ENCODE results near the gene GOSR2. TPM values are rescaled to one million over a fixed set of nuclear protein-coding genes. Genes with fewer than 3 reads are reported as not detected.

GOSR2 gene
- polyA plus RNA-seq (2013, experiment 1 of 4) = 37.8 TPM
- polyA plus RNA-seq (2013, experiment 2 of 4) = 39.1 TPM
- polyA plus RNA-seq (2013, experiment 3 of 4) = 30.3 TPM
- 33.3 TPM for polyA plus RNA-seq (2013, experiment 4 of 4)

GRCh38 chr17:46922804-46923635 lies at the start of gene GOSR2:
TSS of gene GOSR2 (plus strand) at chr17:46923160. CDS start at chr17:46923193, 33 bp downstream.
- 0 to 1% methylated on average over 52 of the region's 52 CpGs for WGBS, 2 experiments
- Histone ChIP-seq H3K4me1 (ENCODE audit: control insufficient read depth, insufficient read depth, low read length) (no peaks in the 10 kb centered on the region), H3K9me3 (ENCODE audit: control insufficient read depth, low read length) (no peaks in the 10 kb centered on the region), H3K36me3 (ENCODE audit: control insufficient read depth, insufficient read depth, low read length) (no peaks in the 10 kb centered on the region), H3K27me3 (ENCODE audit: control insufficient read depth, insufficient read depth, low read length, poor library complexity, severe bottlenecking) (no peaks in the 10 kb centered on the region), H3K4me3 (ENCODE audit: insufficient read depth, low read depth, low read length) (peak within 1 kb of the TSS; percentile 82), H3K27ac (ENCODE audit: insufficient read depth, low read depth, low read length, poor library complexity, severe bottlenecking) (peak within 1 kb of the TSS; percentile 99)

- H3K4me3 ChIP-seq (ENCODE audit: insufficient read depth, low read depth, low read length) = no peak overlapping the region
- H3K27ac ChIP-seq (ENCODE audit: insufficient read depth, low read depth, low read length, poor library complexity, severe bottlenecking) = no peak overlapping the region
- no peaks in the 10 kb centered on the region for H3K4me1 ChIP-seq (ENCODE audit: control insufficient read depth, insufficient read depth, low read length)
- 95% methylated on average over 7 of the region's 7 CpGs for WGBS, 2 experiments
- no peaks in the 10 kb centered on the region for H3K27me3 ChIP-seq (ENCODE audit: control insufficient read depth, insufficient read depth, low read length, poor library complexity, severe bottlenecking)
- H3K9me3 ChIP-seq (ENCODE audit: control insufficient read depth, low read length) = no peaks in the 10 kb centered on the region
- no peaks in the 10 kb centered on the region for H3K36me3 ChIP-seq (ENCODE audit: control insufficient read depth, insufficient read depth, low read length)
Observed at GRCh38 chr17:46873941-46874645, 48.9 kb upstream of the GOSR2 start.

- H3K4me1 ChIP-seq (ENCODE audit: control insufficient read depth, insufficient read depth, low read length) = no peaks in the 10 kb centered on the region
- H3K4me3 ChIP-seq (ENCODE audit: insufficient read depth, low read depth, low read length) = no peak overlapping the region
- H3K9me3 ChIP-seq (ENCODE audit: control insufficient read depth, low read length) = no peaks in the 10 kb centered on the region
- 89 to 90% methylated on average over 16 of the region's 16 CpGs for WGBS, 2 experiments
- no peaks in the 10 kb centered on the region for H3K27me3 ChIP-seq (ENCODE audit: control insufficient read depth, insufficient read depth, low read length, poor library complexity, severe bottlenecking)
- no peaks in the 10 kb centered on the region for H3K36me3 ChIP-seq (ENCODE audit: control insufficient read depth, insufficient read depth, low read length)
- no peak overlapping the region for H3K27ac ChIP-seq (ENCODE audit: insufficient read depth, low read depth, low read length, poor library complexity, severe bottlenecking)
Observed at GRCh38 chr17:46874906-46875305, 48.1 kb upstream of the GOSR2 start.

- H3K4me1 ChIP-seq (ENCODE audit: control insufficient read depth, insufficient read depth, low read length) = no peaks in the 10 kb centered on the region
- H3K9me3 ChIP-seq (ENCODE audit: control insufficient read depth, low read length) = no peaks in the 10 kb centered on the region
- 90 to 91% methylated on average over 13 of the region's 13 CpGs for WGBS, 2 experiments
- H3K36me3 ChIP-seq (ENCODE audit: control insufficient read depth, insufficient read depth, low read length) = no peaks in the 10 kb centered on the region
- H3K27ac ChIP-seq (ENCODE audit: insufficient read depth, low read depth, low read length, poor library complexity, severe bottlenecking) = no peak overlapping the region
- H3K4me3 ChIP-seq (ENCODE audit: insufficient read depth, low read depth, low read length) = no peak overlapping the region
- no peaks in the 10 kb centered on the region for H3K27me3 ChIP-seq (ENCODE audit: control insufficient read depth, insufficient read depth, low read length, poor library complexity, severe bottlenecking)
Observed at GRCh38 chr17:46875849-46876352, 47.1 kb upstream of the GOSR2 start.

GRCh38 chr17:46876353-46876887 lies 46.5 kb upstream of the GOSR2 start:
- H3K27ac ChIP-seq (ENCODE audit: insufficient read depth, low read depth, low read length, poor library complexity, severe bottlenecking) = no peak overlapping the region
- 74 to 75% methylated on average over 12 of the region's 12 CpGs for WGBS, 2 experiments

GRCh38 chr17:46876926-46877325 lies 46.0 kb upstream of the GOSR2 start:
- no peak overlapping the region for H3K27ac ChIP-seq (ENCODE audit: insufficient read depth, low read depth, low read length, poor library complexity, severe bottlenecking)
- WGBS, 2 experiments = 84 to 86% methylated on average over 4 of the region's 4 CpGs
- no peaks in the 10 kb centered on the region for H3K36me3 ChIP-seq (ENCODE audit: control insufficient read depth, insufficient read depth, low read length)
- H3K4me1 ChIP-seq (ENCODE audit: control insufficient read depth, insufficient read depth, low read length) = no peaks in the 10 kb centered on the region
- H3K9me3 ChIP-seq (ENCODE audit: control insufficient read depth, low read length) = no peaks in the 10 kb centered on the region
- H3K4me3 ChIP-seq (ENCODE audit: insufficient read depth, low read depth, low read length) = no peak overlapping the region
- no peaks in the 10 kb centered on the region for H3K27me3 ChIP-seq (ENCODE audit: control insufficient read depth, insufficient read depth, low read length, poor library complexity, severe bottlenecking)

More at GRCh38 chr17:46876353-46876887, 46.5 kb upstream of the GOSR2 start:
- H3K4me1 ChIP-seq (ENCODE audit: control insufficient read depth, insufficient read depth, low read length) = no peaks in the 10 kb centered on the region
- H3K27me3 ChIP-seq (ENCODE audit: control insufficient read depth, insufficient read depth, low read length, poor library complexity, severe bottlenecking) = no peaks in the 10 kb centered on the region
- H3K9me3 ChIP-seq (ENCODE audit: control insufficient read depth, low read length) = no peaks in the 10 kb centered on the region
- no peaks in the 10 kb centered on the region for H3K36me3 ChIP-seq (ENCODE audit: control insufficient read depth, insufficient read depth, low read length)
- no peak overlapping the region for H3K4me3 ChIP-seq (ENCODE audit: insufficient read depth, low read depth, low read length)

- Histone ChIP-seq H3K4me3 (ENCODE audit: insufficient read depth, low read depth, low read length) (no peak overlapping the region), H3K4me1 (ENCODE audit: control insufficient read depth, insufficient read depth, low read length) (no peaks in the 10 kb centered on the region)
- 84 to 87% methylated on average over 6 of the region's 6 CpGs for WGBS, 2 experiments
Observed at GRCh38 chr17:46877466-46877865, 45.5 kb upstream of the GOSR2 start.

GRCh38 chr17:46878055-46878454 lies 44.9 kb upstream of the GOSR2 start:
- no peaks in the 10 kb centered on the region for H3K36me3 ChIP-seq (ENCODE audit: control insufficient read depth, insufficient read depth, low read length)
- H3K9me3 ChIP-seq (ENCODE audit: control insufficient read depth, low read length) = no peaks in the 10 kb centered on the region
- 92% methylated on average over 6 of the region's 6 CpGs for WGBS, 2 experiments
- no peaks in the 10 kb centered on the region for H3K27me3 ChIP-seq (ENCODE audit: control insufficient read depth, insufficient read depth, low read length, poor library complexity, severe bottlenecking)
- no peak overlapping the region for H3K27ac ChIP-seq (ENCODE audit: insufficient read depth, low read depth, low read length, poor library complexity, severe bottlenecking)
- no peaks in the 10 kb centered on the region for H3K4me1 ChIP-seq (ENCODE audit: control insufficient read depth, insufficient read depth, low read length)
- no peak overlapping the region for H3K4me3 ChIP-seq (ENCODE audit: insufficient read depth, low read depth, low read length)

More at GRCh38 chr17:46877466-46877865, 45.5 kb upstream of the GOSR2 start:
- Histone ChIP-seq H3K9me3 (ENCODE audit: control insufficient read depth, low read length) (no peaks in the 10 kb centered on the region), H3K27ac (ENCODE audit: insufficient read depth, low read depth, low read length, poor library complexity, severe bottlenecking) (no peak overlapping the region), H3K36me3 (ENCODE audit: control insufficient read depth, insufficient read depth, low read length) (no peaks in the 10 kb centered on the region), H3K27me3 (ENCODE audit: control insufficient read depth, insufficient read depth, low read length, poor library complexity, severe bottlenecking) (no peaks in the 10 kb centered on the region)

- WGBS, 2 experiments = 91 to 93% methylated on average over 7 of the region's 7 CpGs
- H3K4me3 ChIP-seq (ENCODE audit: insufficient read depth, low read depth, low read length) = no peak overlapping the region
Observed at GRCh38 chr17:46879101-46879500, 43.9 kb upstream of the GOSR2 start.

GRCh38 chr17:46881015-46881414 lies 41.9 kb upstream of the GOSR2 start:
- H3K9me3 ChIP-seq (ENCODE audit: control insufficient read depth, low read length) = no peaks in the 10 kb centered on the region
- WGBS, 2 experiments = 83 to 86% methylated on average over 5 of the region's 5 CpGs
- H3K36me3 ChIP-seq (ENCODE audit: control insufficient read depth, insufficient read depth, low read length) = no peaks in the 10 kb centered on the region
- no peak overlapping the region for H3K4me3 ChIP-seq (ENCODE audit: insufficient read depth, low read depth, low read length)
- H3K27me3 ChIP-seq (ENCODE audit: control insufficient read depth, insufficient read depth, low read length, poor library complexity, severe bottlenecking) = no peaks in the 10 kb centered on the region
- H3K4me1 ChIP-seq (ENCODE audit: control insufficient read depth, insufficient read depth, low read length) = peaks cover 5% of the 10 kb centered on the region
- H3K27ac ChIP-seq (ENCODE audit: insufficient read depth, low read depth, low read length, poor library complexity, severe bottlenecking) = no peak overlapping the region

More at GRCh38 chr17:46879101-46879500, 43.9 kb upstream of the GOSR2 start:
- no peaks in the 10 kb centered on the region for H3K9me3 ChIP-seq (ENCODE audit: control insufficient read depth, low read length)
- no peaks in the 10 kb centered on the region for H3K27me3 ChIP-seq (ENCODE audit: control insufficient read depth, insufficient read depth, low read length, poor library complexity, severe bottlenecking)
- H3K27ac ChIP-seq (ENCODE audit: insufficient read depth, low read depth, low read length, poor library complexity, severe bottlenecking) = no peak overlapping the region
- H3K4me1 ChIP-seq (ENCODE audit: control insufficient read depth, insufficient read depth, low read length) = peaks cover 3% of the 10 kb centered on the region
- no peaks in the 10 kb centered on the region for H3K36me3 ChIP-seq (ENCODE audit: control insufficient read depth, insufficient read depth, low read length)
